Large intestine (tissue), 12 donors: ENCODE results near the gene VEZT. TPM values are rescaled to one million over a fixed set of nuclear protein-coding genes. Genes with fewer than 3 reads are reported as not detected.
A peak's percentile ranks its signal among the peaks of the same experiment; 100 is the strongest.

Experiments
- DNase-seq, 2 donors: peaks; one replicate each; pipeline versions ENCODE4 v3.0.0 to v3.0.0-alpha.2; 2013
- H3K27ac ChIP-seq: one replicate; pipeline ENCODE4 v1.5.1; 2013; ENCODE audit warnings: low read length
- H3K27me3 ChIP-seq: 2 replicates; pipeline ENCODE4 v1.6.1; 2013; ENCODE audit warnings: low read length; ENCODE audit not compliant: control insufficient read depth, insufficient read depth
- H3K36me3 ChIP-seq: 2 replicates; pipeline ENCODE4 v1.6.1; 2013; ENCODE audit warnings: low read length; ENCODE audit not compliant: control insufficient read depth, insufficient read depth
- H3K4me1 ChIP-seq: one replicate; pipeline ENCODE4 v1.6.1; 2013; ENCODE audit warnings: low read length; ENCODE audit not compliant: control insufficient read depth, insufficient read depth
- H3K4me3 ChIP-seq: one replicate; pipeline ENCODE4 v1.5.1; 2013; ENCODE audit warnings: low read length
- H3K9me3 ChIP-seq: one replicate; pipeline ENCODE4 v1.6.1; 2013; ENCODE audit warnings: mild to moderate bottlenecking, low read depth, low read length, moderate library complexity; ENCODE audit not compliant: control insufficient read depth
- WGBS: methylation state at CpG from one replicate; pipeline ENCODE4 v1.1.5; 2013; ENCODE audit warnings: low lambda C conversion rate; ENCODE audit not compliant: insufficient coverage; 5-methylcytosine and 5-hydroxymethylcytosine counted together
- long read RNA-seq, 11 donors: transcript quantifications; one replicate each; lab custom pipeline, GENCODE V29; 2026
- polyA plus RNA-seq: library from polyadenylated mRNA; unstranded; fragments of 120-200 nt; gene quantifications from one replicate; pipeline ENCODE4 v1.2.1, GENCODE V29; 2013

The VEZT gene
- 61.2 TPM for polyA plus RNA-seq
- long read RNA-seq, donor 1, result 0 reads
- long read RNA-seq, donor 2, full-length matches to known transcripts, result 7 of 53 reads
- long read RNA-seq, donor 2, partial matches to known transcripts, result 46 of 53 reads
- long read RNA-seq, donor 2, other reads (novel, unspliced or antisense), result 0 of 53 reads
- long read RNA-seq, donor 3, result 0 reads
- long read RNA-seq, donor 4, result 0 reads
- long read RNA-seq, donor 5, full-length matches to known transcripts, result 4 of 29 reads
- long read RNA-seq, donor 5, partial matches to known transcripts, result 25 of 29 reads
- long read RNA-seq, donor 5, other reads (novel, unspliced or antisense), result 0 of 29 reads
- long read RNA-seq, donor 6, full-length matches to known transcripts, result 4 of 40 reads
- long read RNA-seq, donor 6, partial matches to known transcripts, result 36 of 40 reads
- long read RNA-seq, donor 6, other reads (novel, unspliced or antisense), result 0 of 40 reads
- long read RNA-seq, donor 7, full-length matches to known transcripts, result 5 of 12 reads
- long read RNA-seq, donor 7, partial matches to known transcripts, result 7 of 12 reads
- long read RNA-seq, donor 7, other reads (novel, unspliced or antisense), result 0 of 12 reads
- long read RNA-seq, donor 8, partial matches to known transcripts, result 73 of 76 reads
- long read RNA-seq, donor 8, other reads (novel, unspliced or antisense), result 0 of 76 reads
- long read RNA-seq, donor 9, partial matches to known transcripts, result 19 of 20 reads
- long read RNA-seq, donor 9, other reads (novel, unspliced or antisense), result 0 of 20 reads
- long read RNA-seq, donor 10, full-length matches to known transcripts, result 11 of 46 reads
- long read RNA-seq, donor 10, partial matches to known transcripts, result 35 of 46 reads
- long read RNA-seq, donor 10, other reads (novel, unspliced or antisense), result 0 of 46 reads
- long read RNA-seq, donor 11, full-length matches to known transcripts, result 2 of 22 reads
- long read RNA-seq, donor 11, partial matches to known transcripts, result 20 of 22 reads
- long read RNA-seq, donor 11, other reads (novel, unspliced or antisense), result 0 of 22 reads

GRCh38 chr12:95217377-95218149, at the start of gene VEZT, which contains the start of gene FGD6:
Gene VEZT, plus strand, starts transcription at chr12:95217807. Its CDS starts 44 bp downstream, at chr12:95217851.
Gene FGD6, minus strand, starts transcription at chr12:95217467. Its CDS starts 227 bp downstream, at chr12:95217240.
- peaks cover 12% of the 10 kb centered on the region for H3K4me1 ChIP-seq
- H3K36me3 ChIP-seq, result no peaks in the 10 kb centered on the region
- no CpG with 5 or more reads among the region's 75 CpGs for whole genome bisulfite sequencing
- peak within 1 kb of the TSS; percentile 96 for H3K27ac ChIP-seq
- DNase-seq, result peak; percentile 99 to 100
- no peaks in the 10 kb centered on the region for H3K9me3 ChIP-seq
- no peaks in the 10 kb centered on the region for H3K27me3 ChIP-seq
- peak within 1 kb of the TSS; percentile 90 for H3K4me3 ChIP-seq

GRCh38 chr12:95168746-95169145, 48.9 kb upstream of the VEZT start:
- Histone ChIP-seq H3K9me3 (no peaks in the 10 kb centered on the region), H3K4me3 (no peak overlapping the region), H3K27me3 (no peaks in the 10 kb centered on the region), H3K36me3 (peaks cover 3% of the 10 kb centered on the region), H3K4me1 (peaks cover 13% of the 10 kb centered on the region), H3K27ac (peak overlapping the region; percentile 27)
- 58% methylated on average over 2 of the region's 2 CpGs for WGBS
- DNase-seq, result no peak

- Histone ChIP-seq H3K4me1 (peaks cover 16% of the 10 kb centered on the region), H3K4me3 (no peak overlapping the region), H3K27ac (peak overlapping the region; percentile 27), H3K27me3 (no peaks in the 10 kb centered on the region), H3K36me3 (peaks cover 3% of the 10 kb centered on the region), H3K9me3 (no peaks in the 10 kb centered on the region)
- peak; percentile 57 to 79 for DNase-seq
- 67% methylated on average over 1 of the region's 4 CpGs for WGBS
Measured at GRCh38 chr12:95169368-95169767, 48.2 kb upstream of the VEZT start.

- Histone ChIP-seq H3K4me1 (peaks cover 15% of the 10 kb centered on the region), H3K4me3 (no peak overlapping the region), H3K36me3 (peaks cover 3% of the 10 kb centered on the region), H3K27me3 (no peaks in the 10 kb centered on the region), H3K27ac (peak overlapping the region; percentile 27), H3K9me3 (no peaks in the 10 kb centered on the region)
- DNase-seq, result peak; percentile 49 to 70
- WGBS, result 0% methylated on average over 1 of the region's 8 CpGs
Measured at GRCh38 chr12:95173392-95174251, 44.0 kb upstream of the VEZT start.

- Histone ChIP-seq H3K4me3 (no peak overlapping the region), H3K27ac (no peak overlapping the region), H3K9me3 (no peaks in the 10 kb centered on the region), H3K27me3 (no peaks in the 10 kb centered on the region), H3K36me3 (no peaks in the 10 kb centered on the region), H3K4me1 (peaks cover 22% of the 10 kb centered on the region)
- 89% methylated on average over 2 of the region's 2 CpGs for WGBS
- DNase-seq, result no peak
Measured at GRCh38 chr12:95177201-95177768, 40.3 kb upstream of the VEZT start.

GRCh38 chr12:95178136-95178535, 39.5 kb upstream of the VEZT start:
- Histone ChIP-seq H3K4me1 (peaks cover 22% of the 10 kb centered on the region), H3K9me3 (no peaks in the 10 kb centered on the region), H3K4me3 (no peak overlapping the region), H3K27me3 (no peaks in the 10 kb centered on the region), H3K27ac (no peak overlapping the region), H3K36me3 (no peaks in the 10 kb centered on the region)
- DNase-seq, result no peak
- whole genome bisulfite sequencing, result 80% methylated on average over 1 of the region's 4 CpGs

GRCh38 chr12:95179011-95179410, 38.6 kb upstream of the VEZT start:
- Histone ChIP-seq H3K36me3 (no peaks in the 10 kb centered on the region), H3K9me3 (no peaks in the 10 kb centered on the region), H3K27me3 (no peaks in the 10 kb centered on the region), H3K4me3 (no peak overlapping the region), H3K4me1 (peaks cover 14% of the 10 kb centered on the region), H3K27ac (no peak overlapping the region)
- 40% methylated on average over 2 of the region's 5 CpGs for WGBS
- DNase-seq, result no peak

- Histone ChIP-seq H3K4me3 (no peak overlapping the region), H3K27me3 (no peaks in the 10 kb centered on the region), H3K27ac (peak overlapping the region; percentile 66), H3K36me3 (no peaks in the 10 kb centered on the region), H3K9me3 (no peaks in the 10 kb centered on the region), H3K4me1 (peaks cover 12% of the 10 kb centered on the region)
- peak in 1 of 2 donors; percentile 77 for DNase-seq
- WGBS, result no CpG with 5 or more reads among the region's 2 CpGs
Measured at GRCh38 chr12:95181103-95181502, 36.5 kb upstream of the VEZT start.

- Histone ChIP-seq H3K27me3 (no peaks in the 10 kb centered on the region), H3K27ac (no peak overlapping the region), H3K9me3 (no peaks in the 10 kb centered on the region), H3K4me1 (peaks cover 15% of the 10 kb centered on the region), H3K4me3 (no peak overlapping the region), H3K36me3 (no peaks in the 10 kb centered on the region)
- no peak for DNase-seq
- WGBS, result no CpG with 5 or more reads among the region's 5 CpGs
Measured at GRCh38 chr12:95182868-95183415, 34.7 kb upstream of the VEZT start.
